SKM-1 treated with dmso at 0.1 percent for 144 hours (cell line): Measurements from ENCODE around the gene PUSL1.

Source experiments
- DNase-seq: peaks from one replicate; lab custom pipeline; 2025; ENCODE audit not compliant: unreplicated experiment; lab: John Stamatoyannopoulos, UW

PUSL1 gene

DNA sequence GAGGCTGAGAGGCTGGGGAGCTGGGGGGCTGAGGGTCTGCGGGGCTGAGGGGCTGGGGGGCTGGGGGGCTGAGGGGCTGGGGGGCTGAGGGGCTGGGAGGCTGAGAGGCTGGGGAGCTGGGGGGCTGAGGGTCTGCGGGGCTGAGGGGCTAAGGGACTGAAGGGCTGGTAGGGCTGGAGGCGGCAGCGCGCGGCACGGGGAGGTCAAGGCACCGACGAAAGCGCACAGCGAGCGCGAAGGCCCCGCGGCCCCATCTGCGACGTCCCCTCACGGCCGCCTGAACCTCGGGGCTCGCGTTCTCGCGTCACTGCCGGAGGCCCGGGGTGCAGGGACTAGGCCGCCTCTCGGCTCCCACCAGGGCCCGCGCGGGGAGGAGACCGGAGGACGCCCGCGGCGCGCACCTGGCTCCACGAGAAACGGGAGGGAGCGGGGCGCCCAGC lies 15.7 kb downstream of the PUSL1 start:
- DNase-seq: no peak

DNA sequence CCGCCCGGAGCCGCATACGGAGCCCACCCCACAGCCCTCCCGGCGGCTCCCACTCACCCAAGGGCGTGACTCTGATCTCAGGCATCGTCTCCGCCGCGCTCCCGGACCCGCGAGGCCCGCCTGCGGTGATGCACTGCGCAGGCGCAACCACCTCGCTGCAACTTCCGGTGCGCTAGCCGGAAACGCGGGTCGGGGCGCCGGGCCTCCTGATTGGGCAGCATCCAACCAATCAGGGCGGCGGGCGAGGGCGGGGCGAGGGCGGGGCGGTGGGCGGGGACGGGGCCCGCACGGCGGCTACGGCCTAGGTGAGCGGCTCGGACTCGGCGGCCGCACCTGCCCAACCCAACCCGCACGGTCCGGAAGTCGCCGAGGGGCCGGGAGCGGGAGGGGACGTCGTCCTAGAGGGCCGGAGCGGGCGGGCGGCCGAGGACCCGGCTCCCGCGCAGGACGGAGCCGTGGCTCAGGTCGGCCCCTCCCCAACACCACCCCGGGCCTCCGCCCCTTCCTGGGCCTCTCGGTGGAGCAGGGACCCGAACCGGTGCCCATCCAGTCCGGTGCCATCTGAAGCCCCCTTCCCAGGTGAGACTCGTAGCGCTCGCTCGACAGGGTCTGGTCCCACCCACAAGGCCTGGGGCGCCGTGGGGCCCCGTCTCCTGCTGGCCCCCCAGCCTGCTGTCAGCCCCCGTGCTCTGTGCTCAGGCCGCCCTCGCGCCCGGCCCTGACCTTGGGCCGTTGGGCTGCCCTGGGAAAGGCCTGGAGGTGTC lies 16.3 kb downstream of the PUSL1 start, which contains the start of the genes CPTP and INTS11:
TSS of gene CPTP (plus strand) at position 279 of the 764 bp plus-strand sequence. CDS start 2,109 bp downstream, outside the sequence.
TSS of gene INTS11 (minus strand) at position 137 of the 764 bp plus-strand sequence. CDS start at position 85, 52 bp downstream.
- peak; percentile 86 for DNase-seq

DNA sequence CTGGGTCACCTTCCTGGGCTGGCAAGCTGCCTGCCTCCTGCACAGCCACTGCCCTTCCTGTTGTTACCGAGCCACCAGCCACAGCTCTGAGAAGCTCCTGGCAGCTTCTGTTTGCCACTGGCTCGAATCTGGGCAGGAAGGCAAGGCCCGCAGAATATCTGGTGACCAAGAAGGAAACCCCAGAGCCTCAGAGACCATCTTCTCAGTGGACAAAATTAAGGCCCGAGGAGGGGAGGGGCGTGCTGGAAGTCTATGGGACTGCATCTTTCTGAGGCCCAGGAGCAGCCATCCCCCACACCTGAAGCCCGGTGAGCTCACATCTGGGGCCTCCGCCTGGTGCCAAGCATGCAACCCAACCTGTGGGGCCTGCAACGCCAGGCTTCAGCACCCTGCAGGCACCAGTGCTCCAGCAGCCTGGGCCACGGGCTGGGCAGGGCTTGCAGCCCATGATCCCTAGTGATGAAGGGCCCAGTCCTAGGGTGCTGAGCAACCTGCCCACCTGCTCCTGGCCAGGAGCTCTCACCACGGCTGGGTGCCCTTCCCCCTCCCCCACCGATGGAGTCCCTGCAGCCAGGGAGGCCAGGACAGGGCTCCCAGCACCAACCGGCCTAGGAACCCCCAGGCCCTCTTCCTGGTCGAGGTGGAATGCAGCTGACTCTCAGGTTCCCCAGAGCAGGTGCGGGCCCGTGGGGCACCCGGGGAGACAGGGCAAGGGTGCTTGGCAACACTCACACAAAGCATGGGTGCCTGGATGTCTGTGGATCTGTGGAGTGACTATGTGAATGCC lies 17.1 kb downstream of the PUSL1 start:
- no peak for DNase-seq

DNA sequence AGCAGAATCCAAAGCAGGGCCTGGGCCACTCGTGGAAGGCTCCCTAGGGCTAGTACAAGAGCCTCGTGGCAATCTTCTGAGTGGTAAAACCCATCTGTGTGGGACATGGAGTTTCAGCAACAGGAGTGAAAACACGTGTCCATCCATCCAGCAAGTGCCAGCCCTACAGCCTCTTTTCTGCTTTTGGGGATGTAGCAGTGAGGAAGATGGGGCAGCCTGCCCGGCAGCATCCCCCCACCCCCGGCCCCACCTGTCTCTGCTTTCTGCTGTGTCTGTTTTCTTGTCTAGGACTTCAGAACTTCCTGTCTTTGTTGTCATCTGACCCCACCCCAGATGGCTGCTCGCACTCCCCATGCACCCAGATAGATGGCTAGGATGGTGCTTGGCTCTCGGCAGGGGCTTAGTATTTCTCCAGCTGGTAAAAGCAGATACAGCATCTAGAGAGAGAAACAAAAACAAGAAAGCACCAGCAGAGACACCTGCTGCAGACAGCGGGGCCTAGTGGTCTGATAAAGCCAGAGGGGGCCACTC lies 17.7 kb downstream of the PUSL1 start:
- no peak for DNase-seq

DNA sequence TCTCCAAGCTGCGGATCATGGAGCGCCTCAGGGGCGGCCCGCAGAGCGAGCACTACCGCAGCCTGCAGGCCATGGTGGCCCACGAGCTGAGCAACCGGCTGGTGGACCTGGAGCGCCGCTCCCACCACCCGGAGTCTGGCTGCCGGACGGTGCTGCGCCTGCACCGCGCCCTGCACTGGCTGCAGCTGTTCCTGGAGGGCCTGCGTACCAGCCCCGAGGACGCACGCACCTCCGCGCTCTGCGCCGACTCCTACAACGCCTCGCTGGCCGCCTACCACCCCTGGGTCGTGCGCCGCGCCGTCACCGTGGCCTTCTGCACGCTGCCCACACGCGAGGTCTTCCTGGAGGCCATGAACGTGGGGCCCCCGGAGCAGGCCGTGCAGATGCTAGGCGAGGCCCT lies 18.9 kb downstream of the PUSL1 start:
- no peak for DNase-seq

DNA sequence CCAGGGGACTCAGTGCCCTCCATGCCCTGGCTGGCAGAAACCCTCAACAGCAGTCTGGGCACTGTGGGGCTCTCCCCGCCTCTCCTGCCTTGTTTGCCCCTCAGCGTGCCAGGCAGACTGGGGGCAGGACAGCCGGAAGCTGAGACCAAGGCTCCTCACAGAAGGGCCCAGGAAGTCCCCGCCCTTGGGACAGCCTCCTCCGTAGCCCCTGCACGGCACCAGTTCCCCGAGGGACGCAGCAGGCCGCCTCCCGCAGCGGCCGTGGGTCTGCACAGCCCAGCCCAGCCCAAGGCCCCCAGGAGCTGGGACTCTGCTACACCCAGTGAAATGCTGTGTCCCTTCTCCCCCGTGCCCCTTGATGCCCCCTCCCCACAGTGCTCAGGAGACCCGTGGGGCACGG lies 19.9 kb downstream of the PUSL1 start:
- no peak for DNase-seq

DNA sequence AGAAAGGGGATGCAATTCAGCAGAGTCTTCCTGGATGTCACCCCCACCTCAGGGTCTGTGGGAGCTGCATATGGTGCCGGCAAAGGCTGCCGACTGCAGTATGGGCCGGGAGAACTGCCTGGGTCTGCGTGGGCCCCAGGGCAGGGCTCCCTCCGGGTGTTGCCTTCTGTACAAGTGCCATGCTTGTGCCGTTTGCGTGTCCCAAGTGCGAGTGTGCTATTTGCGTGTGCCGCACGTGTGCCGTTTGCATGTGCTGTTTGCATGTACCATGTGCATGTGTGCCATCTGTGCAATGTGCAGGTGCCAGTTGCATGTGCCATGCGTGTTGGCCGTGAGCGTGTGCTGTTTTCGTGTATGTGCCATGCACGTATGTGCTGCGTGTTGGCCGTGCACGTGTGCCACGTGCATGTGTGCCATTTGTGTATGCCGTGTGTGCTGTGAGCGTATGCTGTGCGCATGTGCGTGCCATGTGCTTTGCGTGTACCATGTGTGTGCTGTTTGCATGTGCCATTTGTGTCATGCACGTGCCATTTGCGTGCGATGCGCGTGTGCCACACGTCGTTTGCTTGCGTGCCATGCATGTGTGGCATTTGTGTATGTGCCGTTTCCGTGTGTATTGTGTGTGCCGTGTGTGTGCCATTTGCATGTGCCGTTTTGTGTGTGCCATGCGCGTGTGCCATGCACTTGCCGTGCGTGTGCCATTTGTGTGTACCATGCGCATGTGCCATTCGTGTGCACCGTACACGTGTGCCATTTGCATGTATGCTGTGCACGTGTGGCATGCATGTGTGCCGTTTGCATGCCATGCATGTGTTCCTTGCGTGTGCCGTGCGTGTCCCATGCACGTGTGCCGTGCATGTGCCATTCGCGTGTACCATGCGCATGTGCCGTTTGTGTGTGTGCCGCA lies 21.2 kb downstream of the PUSL1 start:
- DNase-seq: no peak

DNA sequence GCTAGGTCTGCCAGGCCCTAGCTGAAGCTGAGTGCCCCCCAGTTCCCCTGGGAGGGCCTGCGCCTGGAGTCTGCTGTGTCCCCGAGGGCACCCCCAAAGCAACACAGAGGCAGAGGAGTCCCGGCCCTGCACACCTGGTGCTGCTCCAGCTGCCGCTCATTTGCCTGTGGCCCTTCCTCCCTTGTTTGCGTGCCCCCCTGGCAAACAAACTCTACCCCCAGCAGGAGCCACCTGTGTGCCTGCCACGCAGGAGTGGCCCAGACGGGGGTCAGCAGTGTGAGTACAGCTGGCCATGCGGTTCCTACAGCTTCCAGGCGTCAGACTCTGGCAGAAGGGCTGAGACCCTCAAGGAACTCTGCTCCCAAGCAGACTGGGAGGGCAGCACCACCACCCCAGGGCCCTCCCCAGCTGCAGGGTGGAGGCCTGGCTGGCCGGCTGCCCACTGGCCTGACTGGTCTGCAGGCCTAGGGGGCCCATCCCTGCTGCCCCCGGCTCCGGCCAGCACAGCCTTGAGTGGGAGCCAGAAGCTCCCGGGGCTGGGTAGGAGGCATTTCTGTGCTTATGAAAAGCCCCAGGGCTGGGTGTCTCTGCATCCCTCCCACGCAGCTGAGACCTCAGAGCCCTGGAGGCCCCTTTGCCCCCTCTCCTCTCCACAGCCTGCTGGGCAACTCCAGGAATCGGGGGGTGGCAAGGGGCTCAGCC lies 22.1 kb downstream of the PUSL1 start:
- DNase-seq: no peak

DNA sequence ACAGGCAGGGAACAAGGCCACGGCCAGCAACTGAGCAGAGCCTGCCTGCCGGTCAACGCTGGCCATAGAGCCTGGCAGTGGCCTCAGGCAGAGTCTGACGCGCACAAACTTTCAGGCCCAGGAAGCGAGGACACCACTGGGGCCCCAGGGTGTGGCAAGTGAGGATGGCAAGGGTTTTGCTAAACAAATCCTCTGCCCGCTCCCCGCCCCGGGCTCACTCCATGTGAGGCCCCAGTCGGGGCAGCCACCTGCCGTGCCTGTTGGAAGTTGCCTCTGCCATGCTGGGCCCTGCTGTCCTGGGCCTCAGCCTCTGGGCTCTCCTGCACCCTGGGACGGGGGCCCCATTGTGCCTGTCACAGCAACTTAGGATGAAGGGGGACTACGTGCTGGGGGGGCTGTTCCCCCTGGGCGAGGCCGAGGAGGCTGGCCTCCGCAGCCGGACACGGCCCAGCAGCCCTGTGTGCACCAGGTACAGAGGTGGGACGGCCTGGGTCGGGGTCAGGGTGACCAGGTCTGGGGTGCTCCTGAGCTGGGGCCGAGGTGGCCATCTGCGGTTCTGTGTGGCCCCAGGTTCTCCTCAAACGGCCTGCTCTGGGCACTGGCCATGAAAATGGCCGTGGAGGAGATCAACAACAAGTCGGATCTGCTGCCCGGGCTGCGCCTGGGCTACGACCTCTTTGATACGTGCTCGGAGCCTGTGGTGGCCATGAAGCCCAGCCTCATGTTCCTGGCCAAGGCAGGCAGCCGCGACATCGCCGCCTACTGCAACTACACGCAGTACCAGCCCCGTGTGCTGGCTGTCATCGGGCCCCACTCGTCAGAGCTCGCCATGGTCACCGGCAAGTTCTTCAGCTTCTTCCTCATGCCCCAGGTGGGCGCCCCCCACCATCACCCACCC lies 22.9 kb downstream of the PUSL1 start, which contains the start of gene TAS1R3:
TSS of gene TAS1R3 (plus strand) at position 213 of the 898 bp plus-strand sequence. CDS start at position 279, 66 bp downstream.
- DNase-seq: no peak

DNA sequence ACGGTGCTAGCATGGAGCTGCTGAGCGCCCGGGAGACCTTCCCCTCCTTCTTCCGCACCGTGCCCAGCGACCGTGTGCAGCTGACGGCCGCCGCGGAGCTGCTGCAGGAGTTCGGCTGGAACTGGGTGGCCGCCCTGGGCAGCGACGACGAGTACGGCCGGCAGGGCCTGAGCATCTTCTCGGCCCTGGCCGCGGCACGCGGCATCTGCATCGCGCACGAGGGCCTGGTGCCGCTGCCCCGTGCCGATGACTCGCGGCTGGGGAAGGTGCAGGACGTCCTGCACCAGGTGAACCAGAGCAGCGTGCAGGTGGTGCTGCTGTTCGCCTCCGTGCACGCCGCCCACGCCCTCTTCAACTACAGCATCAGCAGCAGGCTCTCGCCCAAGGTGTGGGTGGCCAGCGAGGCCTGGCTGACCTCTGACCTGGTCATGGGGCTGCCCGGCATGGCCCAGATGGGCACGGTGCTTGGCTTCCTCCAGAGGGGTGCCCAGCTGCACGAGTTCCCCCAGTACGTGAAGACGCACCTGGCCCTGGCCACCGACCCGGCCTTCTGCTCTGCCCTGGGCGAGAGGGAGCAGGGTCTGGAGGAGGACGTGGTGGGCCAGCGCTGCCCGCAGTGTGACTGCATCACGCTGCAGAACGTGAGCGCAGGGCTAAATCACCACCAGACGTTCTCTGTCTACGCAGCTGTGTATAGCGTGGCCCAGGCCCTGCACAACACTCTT lies 23.8 kb downstream of the PUSL1 start:
- no peak for DNase-seq

DNA sequence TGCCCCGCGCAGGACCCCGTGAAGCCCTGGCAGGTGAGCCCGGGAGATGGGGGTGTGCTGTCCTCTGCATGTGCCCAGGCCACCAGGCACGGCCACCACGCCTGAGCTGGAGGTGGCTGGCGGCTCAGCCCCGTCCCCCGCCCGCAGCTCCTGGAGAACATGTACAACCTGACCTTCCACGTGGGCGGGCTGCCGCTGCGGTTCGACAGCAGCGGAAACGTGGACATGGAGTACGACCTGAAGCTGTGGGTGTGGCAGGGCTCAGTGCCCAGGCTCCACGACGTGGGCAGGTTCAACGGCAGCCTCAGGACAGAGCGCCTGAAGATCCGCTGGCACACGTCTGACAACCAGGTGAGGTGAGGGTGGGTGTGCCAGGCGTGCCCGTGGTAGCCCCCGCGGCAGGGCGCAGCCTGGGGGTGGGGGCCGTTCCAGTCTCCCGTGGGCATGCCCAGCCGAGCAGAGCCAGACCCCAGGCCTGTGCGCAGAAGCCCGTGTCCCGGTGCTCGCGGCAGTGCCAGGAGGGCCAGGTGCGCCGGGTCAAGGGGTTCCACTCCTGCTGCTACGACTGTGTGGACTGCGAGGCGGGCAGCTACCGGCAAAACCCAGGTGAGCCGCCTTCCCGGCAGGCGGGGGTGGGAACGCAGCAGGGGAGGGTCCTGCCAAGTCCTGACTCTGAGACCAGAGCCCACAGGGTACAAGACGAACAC lies 24.5 kb downstream of the PUSL1 start:
- no peak for DNase-seq

DNA sequence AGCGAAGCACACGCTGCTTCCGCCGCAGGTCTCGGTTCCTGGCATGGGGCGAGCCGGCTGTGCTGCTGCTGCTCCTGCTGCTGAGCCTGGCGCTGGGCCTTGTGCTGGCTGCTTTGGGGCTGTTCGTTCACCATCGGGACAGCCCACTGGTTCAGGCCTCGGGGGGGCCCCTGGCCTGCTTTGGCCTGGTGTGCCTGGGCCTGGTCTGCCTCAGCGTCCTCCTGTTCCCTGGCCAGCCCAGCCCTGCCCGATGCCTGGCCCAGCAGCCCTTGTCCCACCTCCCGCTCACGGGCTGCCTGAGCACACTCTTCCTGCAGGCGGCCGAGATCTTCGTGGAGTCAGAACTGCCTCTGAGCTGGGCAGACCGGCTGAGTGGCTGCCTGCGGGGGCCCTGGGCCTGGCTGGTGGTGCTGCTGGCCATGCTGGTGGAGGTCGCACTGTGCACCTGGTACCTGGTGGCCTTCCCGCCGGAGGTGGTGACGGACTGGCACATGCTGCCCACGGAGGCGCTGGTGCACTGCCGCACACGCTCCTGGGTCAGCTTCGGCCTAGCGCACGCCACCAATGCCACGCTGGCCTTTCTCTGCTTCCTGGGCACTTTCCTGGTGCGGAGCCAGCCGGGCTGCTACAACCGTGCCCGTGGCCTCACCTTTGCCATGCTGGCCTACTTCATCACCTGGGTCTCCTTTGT lies 25.3 kb downstream of the PUSL1 start:
- DNase-seq: no peak

DNA sequence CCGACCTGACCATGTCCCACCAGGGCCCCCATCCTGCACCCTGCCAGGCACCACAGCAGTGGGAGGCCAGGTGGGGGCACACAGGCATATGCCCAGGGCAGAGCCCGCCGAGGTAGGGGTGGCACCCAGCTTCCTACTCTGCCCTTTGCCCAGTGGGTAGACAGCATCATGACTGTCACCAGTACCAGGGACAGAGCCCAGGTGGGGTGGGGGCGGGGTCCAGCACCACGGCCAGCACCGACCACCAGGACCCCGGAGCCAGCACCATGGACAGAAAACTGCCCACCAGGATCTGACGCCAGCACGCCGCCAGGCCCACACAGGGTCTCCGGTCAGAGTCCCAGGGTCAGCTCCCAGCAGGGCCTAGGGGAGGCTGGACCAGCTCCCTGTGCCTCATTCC lies 26.4 kb downstream of the PUSL1 start:
- DNase-seq: no peak

DNA sequence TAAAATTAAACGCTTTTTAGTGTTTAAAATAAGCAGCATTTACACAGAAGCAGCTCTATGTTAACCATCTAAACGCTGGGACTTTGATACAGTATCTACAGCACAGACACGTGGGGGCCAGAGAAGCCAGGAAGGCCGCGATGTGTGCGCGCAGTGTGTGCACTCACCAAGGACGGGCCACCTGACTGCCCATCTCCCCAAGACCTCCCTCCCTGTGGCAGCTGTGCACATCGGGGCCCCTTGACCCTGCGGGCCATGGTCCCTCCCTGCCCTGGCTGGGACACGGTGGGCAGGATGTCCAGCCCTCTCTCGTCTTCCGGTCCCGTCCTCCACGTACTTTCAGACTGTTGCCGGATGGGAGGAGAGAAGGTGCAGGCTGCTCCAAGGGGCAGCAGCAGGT lies 26.9 kb downstream of the PUSL1 start:
- no peak for DNase-seq

DNA sequence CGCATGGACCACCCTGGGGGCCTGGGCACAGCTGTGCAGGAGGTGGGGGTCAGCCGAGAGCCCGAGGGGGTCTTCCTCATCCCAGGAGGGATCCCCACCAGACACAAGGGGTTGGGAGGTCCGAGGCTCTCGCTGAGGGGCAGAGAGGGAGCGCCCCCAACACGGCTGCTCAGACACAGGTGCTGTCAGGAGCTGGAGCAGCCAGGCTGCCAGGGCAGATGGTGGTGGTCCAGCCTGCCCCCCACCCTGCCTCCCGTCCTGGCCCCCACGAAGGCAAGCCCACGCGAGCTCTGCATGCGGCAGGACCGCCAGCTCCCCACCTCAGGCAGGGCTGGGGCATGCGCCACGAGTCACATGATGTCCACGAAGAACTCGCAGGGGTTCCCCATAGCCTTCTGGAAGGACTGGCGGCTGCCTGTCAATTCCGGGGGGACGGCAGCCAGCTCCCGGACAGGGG lies 27.4 kb downstream of the PUSL1 start:
- DNase-seq: no peak

DNA sequence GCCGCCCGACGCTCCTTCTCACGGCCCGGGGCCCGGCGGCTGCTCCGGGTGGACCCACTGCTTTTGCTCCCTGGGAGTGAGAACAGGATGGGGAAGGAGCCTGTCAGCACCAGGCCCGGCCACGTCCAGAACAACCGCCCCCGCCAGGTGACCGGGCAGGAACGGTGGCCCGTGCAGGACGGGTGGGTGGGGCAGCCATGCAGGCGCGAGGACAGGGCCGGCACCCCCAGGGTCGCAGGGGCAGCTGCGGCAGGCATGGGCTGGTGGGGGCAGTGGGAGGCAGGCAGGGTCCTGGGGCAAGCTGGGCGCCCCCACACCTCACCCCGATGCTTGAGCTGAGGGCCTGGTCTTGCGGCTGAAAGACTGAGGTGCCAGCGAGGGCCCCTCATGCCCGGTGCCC lies 28.0 kb downstream of the PUSL1 start:
- no peak for DNase-seq
